MCF 10A (cell line): ENCODE data around the gene COL4A1. TPM values are rescaled to one million over a fixed set of nuclear protein-coding genes. Genes with fewer than 3 reads are reported as not detected.

ENCODE experiments used
- BruUV-seq: library from RNA; stranded (reverse); fragments of 400-500 nt; replicated peaks from 2 replicates; lab custom pipeline; 2021; lab: Mats Ljungman, UMichigan
- CTCF ChIA-PET: fragments of 300-600 bp; sonication (Branson Sonifier 250); formaldehyde crosslinking; extraction: SDS; loops from one replicate; lab custom pipeline; 2021; ENCODE audit warnings: antibody characterized with exemption, inconsistent platforms; lab: Yijun Ruan, JAX
- POLR2A ChIA-PET: fragments of 300-600, 350-650 bp; sonication (Branson Sonifier 250); formaldehyde crosslinking; extraction: SDS; loops from one replicate; lab custom pipeline; 2020; ENCODE audit warnings: antibody characterized with exemption, inconsistent platforms; lab: Yijun Ruan, JAX
- DNase-seq: peaks from one replicate; pipeline ENCODE4 v3.0.0-alpha.2; 2018; ENCODE audit not compliant: unreplicated experiment
- H3K27ac Mint-ChIP-seq: one replicate; pipeline ENCODE4 v1.8.0; 2022; ENCODE audit warnings: mild to moderate bottlenecking, low read depth, mixed read lengths; ENCODE audit not compliant: unreplicated experiment
- H3K27me3 Mint-ChIP-seq: one replicate; pipeline ENCODE4 v1.8.0; 2022; ENCODE audit warnings: mixed read lengths; ENCODE audit not compliant: insufficient read depth, unreplicated experiment
- H3K36me3 Mint-ChIP-seq: one replicate; pipeline ENCODE4 v1.8.0; 2022; ENCODE audit warnings: mild to moderate bottlenecking, moderate library complexity, mixed read lengths; ENCODE audit not compliant: insufficient read depth, unreplicated experiment
- H3K4me1 Mint-ChIP-seq: one replicate; pipeline ENCODE4 v1.8.0; 2022; ENCODE audit warnings: mixed read lengths; ENCODE audit not compliant: insufficient read depth, unreplicated experiment
- H3K4me3 Mint-ChIP-seq: one replicate; pipeline ENCODE4 v1.8.0; 2022; ENCODE audit warnings: mild to moderate bottlenecking, moderate library complexity, mixed read lengths; ENCODE audit not compliant: unreplicated experiment
- H3K9me3 Mint-ChIP-seq: one replicate; pipeline ENCODE4 v1.8.0; 2022; ENCODE audit warnings: mixed read lengths; ENCODE audit not compliant: unreplicated experiment
- CTCF ChIP-seq: fragments of 200-600 bp; IDR thresholded peaks from one replicate; pipeline ENCODE4 v1.8.0; 2022; ENCODE audit warnings: antibody characterized with exemption, mild to moderate bottlenecking; ENCODE audit not compliant: unreplicated experiment
- intact Hi-C: fragments of 100-400 bp; cut with micrococcal nuclease; formaldehyde crosslinking; loops from 2 replicates; pipeline ENCODE4 v1.14.1; 2022
- total RNA-seq: library from RNA; stranded (reverse); gene quantifications from 2 replicates; pipeline ENCODE4 v1.2.3, GENCODE V29; 2022

The COL4A1 gene
- total RNA-seq, 1 experiment from 2014 or later: 42.1 TPM

GRCh38 chr13:110269509-110270185, 37.3 kb downstream of the COL4A1 start:
- Mint-ChIP-seq H3K27ac (no peak overlapping the region), H3K9me3 (no peaks in the 10 kb centered on the region), H3K36me3 (no peaks in the 10 kb centered on the region), H3K4me3 (no peak overlapping the region), H3K27me3 (no peaks in the 10 kb centered on the region), H3K4me1 (no peaks in the 10 kb centered on the region)
- ChIA-PET POLR2A (no interaction called here), CTCF (interaction anchor here (0.7 kb wide), 1 partner anchor 45 kb away, joined by 3 read pairs; no protein-coding TSS in a partner anchor)
- DNase-seq: no peak
- intact Hi-C loops: no loop called here
- no peak for TF ChIP-seq CTCF
- BruUV-seq: no TSS peak

DNA sequence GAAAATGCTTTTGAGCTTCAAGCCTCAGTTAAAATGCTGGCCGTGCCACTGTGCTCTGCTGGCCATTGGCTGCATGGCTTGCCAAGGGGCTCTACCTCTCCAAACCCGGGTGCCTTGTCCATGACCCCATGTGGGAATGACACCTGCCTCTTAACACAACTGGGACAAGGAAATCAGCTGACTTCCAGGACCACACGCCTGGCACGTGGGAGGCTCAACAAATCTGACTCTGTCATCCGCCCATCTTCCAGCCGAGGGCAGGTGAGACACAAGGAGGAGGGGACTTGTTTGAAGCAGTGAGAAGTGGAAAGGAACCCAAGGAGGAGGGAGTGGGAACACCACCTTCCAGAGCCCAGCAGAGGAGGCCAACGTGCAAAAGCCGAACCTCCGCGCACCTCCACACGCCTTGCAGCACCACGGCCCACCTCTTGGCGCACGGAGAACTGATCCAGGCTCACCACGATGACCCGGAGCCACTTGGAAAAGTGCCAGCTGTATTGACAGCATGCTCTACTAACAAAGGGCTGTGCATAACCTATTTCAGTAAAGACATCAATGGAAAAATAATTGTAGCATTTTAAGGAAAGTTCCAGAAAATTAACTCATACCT, 38.3 kb downstream of the COL4A1 start:
- Mint-ChIP-seq H3K9me3 (no peaks in the 10 kb centered on the region), H3K4me1 (no peaks in the 10 kb centered on the region), H3K27me3 (no peaks in the 10 kb centered on the region), H3K4me3 (no peak overlapping the region), H3K27ac (no peak overlapping the region), H3K36me3 (no peaks in the 10 kb centered on the region)
- ChIA-PET POLR2A (no interaction called here), CTCF (no interaction called here)
- no peak for TF ChIP-seq CTCF
- no TSS peak for BruUV-seq
- intact Hi-C loops: no loop called here
- no peak for DNase-seq

GRCh38 chr13:110268061-110268460, 38.9 kb downstream of the COL4A1 start:
- intact Hi-C loops: no loop called here
- Mint-ChIP-seq H3K27me3 (no peaks in the 10 kb centered on the region), H3K4me1 (no peaks in the 10 kb centered on the region), H3K9me3 (no peaks in the 10 kb centered on the region), H3K4me3 (no peak overlapping the region), H3K36me3 (no peaks in the 10 kb centered on the region), H3K27ac (no peak overlapping the region)
- CTCF ChIA-PET: no interaction called here
- POLR2A ChIA-PET: no interaction called here
- DNase-seq: no peak
- no peak for TF ChIP-seq CTCF
- no TSS peak for BruUV-seq

GRCh38 chr13:110266983-110267382, 40.0 kb downstream of the COL4A1 start:
- H3K27ac Mint-ChIP-seq: no peak overlapping the region
- H3K9me3 Mint-ChIP-seq: no peaks in the 10 kb centered on the region
- no peak overlapping the region for H3K4me3 Mint-ChIP-seq
- no peak for TF ChIP-seq CTCF
- ChIA-PET CTCF (interaction anchor here (0.6 kb wide), 2 partner anchors 320 to 970 kb away, joined by 3 read pairs; no protein-coding TSS in a partner anchor), POLR2A (no interaction called here)
- no peaks in the 10 kb centered on the region for H3K4me1 Mint-ChIP-seq
- no peaks in the 10 kb centered on the region for H3K36me3 Mint-ChIP-seq
- BruUV-seq: no TSS peak
- H3K27me3 Mint-ChIP-seq: no peaks in the 10 kb centered on the region
- no peak for DNase-seq
- intact Hi-C loops: no loop called here
